ENCODE measurements around the gene CCDC63. TPM values are rescaled to one million over a fixed set of nuclear protein-coding genes. Genes with fewer than 3 reads are reported as not detected.
A peak's percentile ranks its signal among the peaks of the same experiment; 100 is the strongest.

The CCDC63 gene
- total and polyA plus RNA-seq, 4 donors, result not detected

DNA sequence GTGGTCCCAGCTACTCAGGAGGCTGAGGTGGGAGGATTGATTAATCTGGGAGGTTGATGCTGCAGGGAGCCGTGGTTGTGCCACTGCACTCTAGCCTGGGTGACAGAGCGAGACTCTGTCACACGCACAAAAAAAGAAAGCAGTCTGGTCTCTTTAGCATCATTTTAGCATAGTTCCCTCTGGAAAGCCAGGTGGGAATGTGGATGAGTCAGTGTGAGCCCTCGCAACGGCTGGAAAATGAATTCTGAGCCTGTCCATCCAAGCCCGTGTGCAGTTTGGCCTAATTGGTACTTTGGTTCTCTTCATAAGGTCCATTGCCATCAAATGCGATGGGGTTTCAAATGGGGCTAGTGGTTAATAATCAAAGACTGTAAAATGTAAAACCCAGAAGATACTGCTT lies 71.2 kb downstream of the CCDC63 start:
- Histone ChIP-seq H3K27ac (ENCODE audit: low read depth in 1 of 2, low read length in 1 of 2) (peak overlapping the region in 1 of 2 donors; percentile 83), H3K27me3 (ENCODE audit: control insufficient read depth in 3 of 3, insufficient read depth in 3 of 3, low read length in 2 of 3) (peaks cover 0 to 9% (median 0%) of the 10 kb centered on the region in 3 donors), H3K36me3 (ENCODE audit: control insufficient read depth in 4 of 4, insufficient read depth in 4 of 4, low read length in 4 of 4) (peaks cover 0 to 3% (median 0%) of the 10 kb centered on the region in 4 donors), H3K4me3 (no peak overlapping the region), H3K4me1 (ENCODE audit: control insufficient read depth in 5 of 5, insufficient read depth in 5 of 5, low read length in 5 of 5) (no peaks in the 10 kb centered on the region), H3K9ac (ENCODE audit: insufficient read depth in 1 of 2, low read length in 2 of 2) (no peak overlapping the region), H3K9me3 (ENCODE audit: control insufficient read depth in 4 of 4, insufficient read depth in 3 of 4, low read length in 3 of 4) (no peaks in the 10 kb centered on the region)
- ATAC-seq (ENCODE audit: insufficient read depth, low FRiP score) (no peak), DNase-seq (no peak)
- TF ChIP-seq, protein P1, sequence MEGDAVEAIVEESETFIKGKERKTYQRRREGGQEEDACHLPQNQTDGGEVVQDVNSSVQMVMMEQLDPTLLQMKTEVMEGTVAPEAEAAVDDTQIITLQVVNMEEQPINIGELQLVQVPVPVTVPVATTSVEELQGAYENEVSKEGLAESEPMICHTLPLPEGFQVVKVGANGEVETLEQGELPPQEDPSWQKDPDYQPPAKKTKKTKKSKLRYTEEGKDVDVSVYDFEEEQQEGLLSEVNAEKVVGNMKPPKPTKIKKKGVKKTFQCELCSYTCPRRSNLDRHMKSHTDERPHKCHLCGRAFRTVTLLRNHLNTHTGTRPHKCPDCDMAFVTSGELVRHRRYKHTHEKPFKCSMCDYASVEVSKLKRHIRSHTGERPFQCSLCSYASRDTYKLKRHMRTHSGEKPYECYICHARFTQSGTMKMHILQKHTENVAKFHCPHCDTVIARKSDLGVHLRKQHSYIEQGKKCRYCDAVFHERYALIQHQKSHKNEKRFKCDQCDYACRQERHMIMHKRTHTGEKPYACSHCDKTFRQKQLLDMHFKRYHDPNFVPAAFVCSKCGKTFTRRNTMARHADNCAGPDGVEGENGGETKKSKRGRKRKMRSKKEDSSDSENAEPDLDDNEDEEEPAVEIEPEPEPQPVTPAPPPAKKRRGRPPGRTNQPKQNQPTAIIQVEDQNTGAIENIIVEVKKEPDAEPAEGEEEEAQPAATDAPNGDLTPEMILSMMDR (IDR thresholded peaks at IDR 0.05; ENCODE audit: control extremely low read depth, extremely low read depth), result no peak
- 84 to 92% methylated on average over 7 of the region's 7 CpGs for WGBS, 2 donors

DNA sequence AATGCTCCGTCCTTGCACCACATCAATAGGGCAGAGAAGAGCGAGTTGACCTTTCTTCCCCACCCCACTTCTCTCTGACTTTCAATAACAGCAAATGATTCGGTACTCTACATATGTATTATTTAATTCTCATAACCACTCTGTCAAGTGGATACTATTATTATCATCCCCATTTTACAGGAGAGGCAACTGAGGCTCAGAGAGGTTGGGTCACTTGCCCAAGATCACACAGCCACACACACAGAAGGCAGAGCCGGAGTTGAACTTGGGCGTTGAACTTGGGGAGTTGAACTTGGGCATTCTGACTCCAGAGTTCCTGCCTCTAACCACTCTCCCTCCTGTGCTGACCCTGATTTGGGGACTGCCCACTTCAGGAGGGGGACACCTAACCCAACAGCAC lies 72.9 kb downstream of the CCDC63 start:
- H3K36me3 ChIP-seq (ENCODE audit: control insufficient read depth in 4 of 4, insufficient read depth in 4 of 4, low read length in 4 of 4), result no peaks in the 10 kb centered on the region
- H3K4me3 ChIP-seq, result no peak overlapping the region
- TF ChIP-seq, protein P1 (IDR thresholded peaks at IDR 0.05; ENCODE audit: control extremely low read depth, extremely low read depth), result no peak
- peak overlapping the region in 1 of 2 donors; percentile 91 for H3K27ac ChIP-seq (ENCODE audit: low read depth in 1 of 2, low read length in 1 of 2)
- no peaks in the 10 kb centered on the region for H3K9me3 ChIP-seq (ENCODE audit: control insufficient read depth in 4 of 4, insufficient read depth in 3 of 4, low read length in 3 of 4)
- WGBS, 2 donors, result 87 to 90% methylated on average over 5 of the region's 5 CpGs
- DNase-seq, result no peak
- no peaks in the 10 kb centered on the region for H3K4me1 ChIP-seq (ENCODE audit: control insufficient read depth in 5 of 5, insufficient read depth in 5 of 5, low read length in 5 of 5)
- H3K9ac ChIP-seq (ENCODE audit: insufficient read depth in 1 of 2, low read length in 2 of 2), result no peak overlapping the region
- ATAC-seq (ENCODE audit: insufficient read depth, low FRiP score), result no peak
- H3K27me3 ChIP-seq (ENCODE audit: control insufficient read depth in 3 of 3, insufficient read depth in 3 of 3, low read length in 2 of 3), result peaks cover 0 to 9% (median 0%) of the 10 kb centered on the region in 3 donors

DNA sequence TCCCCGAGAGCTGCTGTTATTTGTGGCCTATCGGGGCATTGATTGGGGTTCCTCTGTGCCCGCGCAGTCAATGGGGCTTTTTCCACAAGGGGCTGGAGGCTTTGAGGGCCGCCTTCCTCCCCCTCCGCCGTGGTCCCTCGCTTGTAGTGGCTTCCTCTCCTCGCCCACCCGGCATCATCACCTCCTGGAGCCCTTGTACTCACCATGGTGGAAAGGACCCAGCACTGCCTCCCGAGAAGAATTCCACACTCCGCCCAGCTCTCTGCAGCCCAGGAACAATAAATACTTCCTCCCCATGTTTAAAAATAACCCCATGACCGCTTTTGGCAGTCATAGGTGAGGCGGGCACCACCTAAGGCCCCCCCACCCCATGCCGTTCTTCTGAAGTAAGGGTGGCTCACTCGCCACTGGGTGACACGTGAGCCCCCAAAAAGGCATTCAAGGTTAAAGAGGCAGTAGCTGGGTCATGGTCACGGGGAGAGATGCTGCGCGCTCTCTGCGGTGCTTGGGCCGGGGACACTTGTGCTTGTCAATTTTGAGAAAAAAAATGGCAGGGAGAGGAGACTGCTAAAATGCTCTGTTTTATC lies 73.6 kb downstream of the CCDC63 start, which contains the start of gene MYL2:
TSS of gene MYL2 (minus strand) at position 256 of the 587 bp plus-strand sequence. CDS start at position 206, 50 bp downstream.
- H3K27ac ChIP-seq (ENCODE audit: low read depth in 1 of 2, low read length in 1 of 2), result peak within 1 kb of the TSS in 1 of 2 donors; percentile 91
- TF ChIP-seq, protein P1 (IDR thresholded peaks at IDR 0.05; ENCODE audit: control extremely low read depth, extremely low read depth), result no peak

More for the DNA sequence above, 73.6 kb downstream of the CCDC63 start, which contains the start of gene MYL2:
- H3K9me3 ChIP-seq (ENCODE audit: control insufficient read depth in 4 of 4, insufficient read depth in 3 of 4, low read length in 3 of 4), result no peaks in the 10 kb centered on the region
- H3K4me3 ChIP-seq, result peak within 1 kb of the TSS; percentile 11
- ATAC-seq (ENCODE audit: insufficient read depth, low FRiP score) (no peak), DNase-seq (no peak)
- H3K27me3 ChIP-seq (ENCODE audit: control insufficient read depth in 3 of 3, insufficient read depth in 3 of 3, low read length in 2 of 3), result peaks cover 0 to 9% (median 0%) of the 10 kb centered on the region in 3 donors
- 72 to 77% methylated on average over 22 of the region's 22 CpGs for WGBS, 2 donors
- H3K9ac ChIP-seq (ENCODE audit: insufficient read depth in 1 of 2, low read length in 2 of 2), result no peak within 1 kb of the TSS
- no peaks in the 10 kb centered on the region for H3K36me3 ChIP-seq (ENCODE audit: control insufficient read depth in 4 of 4, insufficient read depth in 4 of 4, low read length in 4 of 4)
- H3K4me1 ChIP-seq (ENCODE audit: control insufficient read depth in 5 of 5, insufficient read depth in 5 of 5, low read length in 5 of 5), result no peaks in the 10 kb centered on the region

Data from lung (tissue), 12 donors.